GM18520 (cell line): ENCODE data around the gene RHEB.

Source experiments
- ATAC-seq: cut with Tn5 transposase; IDR thresholded peaks from one replicate; pipeline ENCODE4 v1.9.1; 2021; ENCODE audit not compliant: unreplicated experiment

Gene RHEB

GRCh38 chr7:151433721-151434400 lies 85.8 kb downstream of the RHEB start:
- ATAC-seq = no peak

GRCh38 chr7:151432658-151433521 lies 86.8 kb downstream of the RHEB start:
- no peak for ATAC-seq

GRCh38 chr7:151431768-151432311 lies 87.9 kb downstream of the RHEB start:
- no peak for ATAC-seq

GRCh38 chr7:151431281-151431767 lies 88.4 kb downstream of the RHEB start:
- no peak for ATAC-seq

- no peak for ATAC-seq
These were observed 89.1 kb downstream of the RHEB start for GRCh38 chr7:151430391-151431205.

- ATAC-seq = no peak
These were observed 89.9 kb downstream of the RHEB start for GRCh38 chr7:151429560-151430331.

GRCh38 chr7:151429237-151429559 lies 90.5 kb downstream of the RHEB start:
- ATAC-seq = no peak

GRCh38 chr7:151428378-151429236 lies 91.1 kb downstream of the RHEB start:
- ATAC-seq = no peak

- ATAC-seq = no peak
These were observed 91.9 kb downstream of the RHEB start for GRCh38 chr7:151427705-151428377.

GRCh38 chr7:151426904-151427704 lies 92.6 kb downstream of the RHEB start:
- ATAC-seq = no peak

- ATAC-seq = no peak
These were observed 93.2 kb downstream of the RHEB start for GRCh38 chr7:151426441-151426903.

GRCh38 chr7:151425670-151426440 lies 93.8 kb downstream of the RHEB start:
- ATAC-seq = no peak

- ATAC-seq = no peak
These were observed 94.9 kb downstream of the RHEB start for GRCh38 chr7:151424799-151425198.

GRCh38 chr7:151423936-151424335 lies 95.8 kb downstream of the RHEB start:
- no peak for ATAC-seq

- no peak for ATAC-seq
These were observed 96.5 kb downstream of the RHEB start for GRCh38 chr7:151423226-151423625.

- no peak for ATAC-seq
These were observed 97.5 kb downstream of the RHEB start for GRCh38 chr7:151422212-151422611.

GRCh38 chr7:151420144-151420543 lies 99.6 kb downstream of the RHEB start:
- no peak for ATAC-seq
